MM.1S (cell line): ENCODE measurements around the gene C1orf21.

Source experiments
- DNase-seq: peaks from one replicate; pipeline ENCODE4 v3.0.0-alpha.2; 2015
- H2AFZ ChIP-seq: fragments of 300-600 bp; sonication (generic); 2 replicates; pipeline ENCODE4 v1.6.0; 2016; ENCODE audit warnings: antibody characterized with exemption, low read length
- H3F3A ChIP-seq: fragments of 300-600 bp; sonication (generic); 2 replicates; pipeline ENCODE4 v1.6.1; 2016; ENCODE audit warnings: mild to moderate bottlenecking, antibody characterized with exemption, low read length, moderate library complexity, mixed read lengths; ENCODE audit not compliant: insufficient read depth
- H3K27ac ChIP-seq: fragments of 300-600 bp; sonication (generic); 2 replicates; pipeline ENCODE4 v1.5.1; 2016; ENCODE audit warnings: mild to moderate bottlenecking, low read length
- H3K27me3 ChIP-seq: fragments of 300-600 bp; sonication (generic); replicated peaks from 2 replicates; pipeline ENCODE4 v1.6.0; 2016; ENCODE audit warnings: low read length; ENCODE audit not compliant: insufficient read depth
- H3K36me3 ChIP-seq: fragments of 300-600 bp; sonication (generic); replicated peaks from 2 replicates; pipeline ENCODE4 v1.6.1; 2016; ENCODE audit warnings: mild to moderate bottlenecking, low read length, mixed read lengths; ENCODE audit not compliant: insufficient read depth
- H3K4me1 ChIP-seq: fragments of 300-600 bp; sonication (generic); 2 replicates; pipeline ENCODE4 v1.6.1; 2016; ENCODE audit warnings: low read length, mixed read lengths
- H3K4me2 ChIP-seq: fragments of 300-600 bp; sonication (generic); 2 replicates; pipeline ENCODE4 v1.6.0; 2016; ENCODE audit warnings: low read depth, low read length
- H3K4me3 ChIP-seq: fragments of 300-600 bp; sonication (generic); 2 replicates; pipeline ENCODE4 v1.5.1; 2016; ENCODE audit warnings: low read length, mixed read lengths
- H3K79me2 ChIP-seq: fragments of 300-600 bp; sonication (generic); 2 replicates; pipeline ENCODE4 v1.6.1; 2016; ENCODE audit warnings: mixed run types, low read length, mixed read lengths
- H3K9ac ChIP-seq: fragments of 300-600 bp; sonication (generic); 2 replicates; pipeline ENCODE4 v1.6.1; 2016; ENCODE audit warnings: low read length, mixed read lengths
- H3K9me2 ChIP-seq: fragments of 300-600 bp; sonication (generic); replicated peaks from 2 replicates; pipeline ENCODE4 v1.6.1; 2016; ENCODE audit warnings: mild to moderate bottlenecking, low read length, mixed read lengths; ENCODE audit not compliant: insufficient read depth
- H3K9me3 ChIP-seq: fragments of 300-600 bp; sonication (generic); replicated peaks from 2 replicates; pipeline ENCODE4 v1.6.1; 2016; ENCODE audit warnings: mild to moderate bottlenecking, low read length, mixed read lengths; ENCODE audit not compliant: insufficient read depth
- H4K20me1 ChIP-seq: fragments of 300-600 bp; sonication (generic); 2 replicates; pipeline ENCODE4 v1.6.1; 2016; ENCODE audit warnings: mild to moderate bottlenecking, low read length, moderate library complexity, mixed read lengths; ENCODE audit not compliant: insufficient read depth
- CTCF ChIP-seq: fragments of 300-600 bp; sonication (generic); IDR thresholded peaks from 2 replicates; pipeline ENCODE4 v1.5.1; 2016; ENCODE audit warnings: antibody characterized with exemption, low read length, mixed read lengths
- EZH2 ChIP-seq: fragments of 300-600 bp; sonication (generic); optimal IDR thresholded peaks from 2 replicates; pipeline ENCODE3; 2017; ENCODE audit warnings: low read depth, mild to moderate bottlenecking, antibody characterized with exemption, low read length, mixed read lengths
- EZH2phosphoT487 ChIP-seq: fragments of 300-600 bp; sonication (generic); IDR thresholded peaks from 2 replicates; pipeline ENCODE4 v1.6.1; 2018; ENCODE audit warnings: antibody characterized with exemption, low read length

Gene C1orf21

GRCh38 chr1:184632415-184633175 is 245.8 kb downstream of the C1orf21 start:
- Histone ChIP-seq H3K4me1 (no peaks in the 10 kb centered on the region), H3K27ac (no peak overlapping the region), H3K27me3 (no peaks in the 10 kb centered on the region), H3K9ac (no peak overlapping the region), H3K9me2 (no peaks in the 10 kb centered on the region), H3F3A (no peaks in the 10 kb centered on the region), H3K9me3 (no peaks in the 10 kb centered on the region), H3K79me2 (no peaks in the 10 kb centered on the region), H2AFZ (no peak overlapping the region), H4K20me1 (no peaks in the 10 kb centered on the region), H3K36me3 (no peaks in the 10 kb centered on the region), H3K4me3 (no peak overlapping the region), H3K4me2 (no peak overlapping the region)
- DNase-seq, result no peak
- TF ChIP-seq EZH2, result no peak
- no peak for TF ChIP-seq CTCF
- no peak for TF ChIP-seq EZH2phosphoT487

- Histone ChIP-seq H2AFZ (no peak overlapping the region), H3K9me2 (no peaks in the 10 kb centered on the region), H3K36me3 (no peaks in the 10 kb centered on the region), H3K4me2 (no peak overlapping the region), H3K27ac (no peak overlapping the region), H3K27me3 (no peaks in the 10 kb centered on the region), H3K9me3 (no peaks in the 10 kb centered on the region), H3K4me3 (no peak overlapping the region), H3F3A (no peaks in the 10 kb centered on the region), H3K4me1 (no peaks in the 10 kb centered on the region), H3K9ac (no peak overlapping the region), H3K79me2 (no peaks in the 10 kb centered on the region), H4K20me1 (no peaks in the 10 kb centered on the region)
- TF ChIP-seq EZH2 (no peak), CTCF (no peak), EZH2phosphoT487 (no peak)
- no peak for DNase-seq
Observed at GRCh38 chr1:184633785-184634184, 247.0 kb downstream of the C1orf21 start.

GRCh38 chr1:184634296-184634695 is 247.5 kb downstream of the C1orf21 start:
- no peaks in the 10 kb centered on the region for H3K4me1 ChIP-seq
- H3K79me2 ChIP-seq, result no peaks in the 10 kb centered on the region
- H3F3A ChIP-seq, result no peaks in the 10 kb centered on the region
- H3K9me3 ChIP-seq, result no peaks in the 10 kb centered on the region
- no peaks in the 10 kb centered on the region for H4K20me1 ChIP-seq
- no peak overlapping the region for H2AFZ ChIP-seq
- H3K9me2 ChIP-seq, result no peaks in the 10 kb centered on the region
- no peak for DNase-seq
- TF ChIP-seq EZH2 (no peak), EZH2phosphoT487 (no peak), CTCF (no peak)
- no peak overlapping the region for H3K27ac ChIP-seq
- no peak overlapping the region for H3K4me2 ChIP-seq
- H3K9ac ChIP-seq, result no peak overlapping the region
- no peak overlapping the region for H3K4me3 ChIP-seq
- no peaks in the 10 kb centered on the region for H3K36me3 ChIP-seq
- no peaks in the 10 kb centered on the region for H3K27me3 ChIP-seq
